GM13977 (cell line): ENCODE results near the gene FAM83G.

Experiments used
- DNase-seq: peaks from one replicate; pipeline ENCODE4 v3.0.0; 2012; ENCODE audit warnings: low spot score
- CTCF ChIP-seq: IDR thresholded peaks from 2 replicates; pipeline ENCODE4 v1.5.1; 2012; ENCODE audit warnings: mild to moderate bottlenecking, control low read depth; ENCODE audit not compliant: insufficient read depth; ENCODE audit errors: extremely low read depth, missing control alignments
- in situ Hi-C: fragments of 300-500 bp; cut with MboI; formaldehyde crosslinking; loops from one replicate; pipeline ENCODE4 v1.12.0; 2022; ENCODE audit warnings: low sequenced_read_pairs, low pct_unique_long_range_greater_than_20kb, mixed read lengths, inconsistent platforms; ENCODE audit not compliant: unreplicated experiment

FAM83G gene

DNA sequence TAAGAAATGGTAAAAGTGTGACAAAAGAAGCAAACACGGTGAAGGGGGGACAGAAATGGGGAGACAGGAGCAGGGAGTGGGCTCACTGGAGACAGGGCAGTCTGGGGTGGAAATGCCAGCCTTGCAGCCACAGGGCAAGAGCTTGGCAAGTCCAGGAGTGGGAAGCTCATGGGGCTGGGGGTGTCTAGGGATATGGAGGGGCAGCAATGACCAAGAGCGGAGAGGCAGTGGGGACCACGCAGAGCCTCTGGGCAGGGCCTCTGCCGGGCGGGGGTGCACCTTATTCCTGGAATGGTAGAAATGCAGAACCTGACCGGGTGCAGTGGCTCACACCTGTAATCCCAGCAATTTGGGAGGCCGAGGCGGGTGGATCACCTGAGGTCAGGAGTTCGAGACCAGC is 40.0 kb downstream of the FAM83G start:
- no peak for DNase-seq
- TF ChIP-seq CTCF = no peak
- in situ Hi-C loops = no loop called here

- no peak for DNase-seq
- no peak for TF ChIP-seq CTCF
- in situ Hi-C loops = no loop called here
Observed at GRCh38 chr17:18964018-18964351, 40.6 kb downstream of the FAM83G start.

GRCh38 chr17:18963126-18964017 is 41.2 kb downstream of the FAM83G start:
- in situ Hi-C loops = no loop called here
- DNase-seq = no peak
- no peak for TF ChIP-seq CTCF

- in situ Hi-C loops = no loop called here
- DNase-seq = no peak
- no peak for TF ChIP-seq CTCF
Observed at GRCh38 chr17:18962494-18962815, 42.1 kb downstream of the FAM83G start.

DNA sequence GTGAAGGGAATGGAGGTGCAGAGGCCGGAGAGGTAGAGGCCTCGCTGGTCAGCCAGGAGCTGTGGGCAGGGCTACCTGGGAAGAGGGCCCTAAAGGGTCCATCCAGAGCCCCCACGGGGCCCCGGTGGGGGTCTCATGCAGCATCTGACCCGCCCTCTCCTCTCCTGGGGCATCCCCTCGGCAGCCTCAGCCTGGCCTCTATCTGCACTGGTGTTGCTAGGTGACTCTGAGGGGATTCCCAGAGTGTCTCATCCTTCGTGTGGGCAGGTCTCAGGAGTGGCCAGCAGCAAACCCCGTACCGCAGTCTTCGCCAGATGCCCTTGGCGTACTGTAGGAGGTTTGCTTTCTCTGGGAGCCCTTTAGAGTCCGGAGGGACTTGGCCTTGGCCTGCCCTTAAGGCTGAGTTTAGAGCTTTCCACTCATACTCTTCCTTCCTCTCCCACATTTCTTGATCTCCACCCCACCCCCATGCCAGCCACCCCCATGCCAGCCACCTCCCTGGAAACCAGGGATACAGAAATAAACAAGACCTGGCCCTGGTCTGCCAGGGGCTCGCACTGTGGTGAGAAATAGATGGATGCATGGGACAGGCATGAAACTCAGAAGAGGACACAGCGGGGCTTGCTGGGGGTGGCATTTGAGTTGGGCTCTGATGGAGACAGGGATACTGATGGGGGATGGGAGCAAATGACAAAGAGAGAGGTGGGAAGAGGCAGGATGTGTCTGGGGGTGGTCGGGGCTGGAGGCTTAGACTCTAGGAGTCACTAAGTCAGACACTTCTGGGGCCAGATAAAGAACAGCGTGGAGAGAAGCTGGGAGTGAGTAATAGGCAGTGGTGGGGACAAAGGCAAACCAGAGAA is 42.7 kb downstream of the FAM83G start:
- DNase-seq = peak; percentile 74
- in situ Hi-C loops = no loop called here
- no peak for TF ChIP-seq CTCF

DNA sequence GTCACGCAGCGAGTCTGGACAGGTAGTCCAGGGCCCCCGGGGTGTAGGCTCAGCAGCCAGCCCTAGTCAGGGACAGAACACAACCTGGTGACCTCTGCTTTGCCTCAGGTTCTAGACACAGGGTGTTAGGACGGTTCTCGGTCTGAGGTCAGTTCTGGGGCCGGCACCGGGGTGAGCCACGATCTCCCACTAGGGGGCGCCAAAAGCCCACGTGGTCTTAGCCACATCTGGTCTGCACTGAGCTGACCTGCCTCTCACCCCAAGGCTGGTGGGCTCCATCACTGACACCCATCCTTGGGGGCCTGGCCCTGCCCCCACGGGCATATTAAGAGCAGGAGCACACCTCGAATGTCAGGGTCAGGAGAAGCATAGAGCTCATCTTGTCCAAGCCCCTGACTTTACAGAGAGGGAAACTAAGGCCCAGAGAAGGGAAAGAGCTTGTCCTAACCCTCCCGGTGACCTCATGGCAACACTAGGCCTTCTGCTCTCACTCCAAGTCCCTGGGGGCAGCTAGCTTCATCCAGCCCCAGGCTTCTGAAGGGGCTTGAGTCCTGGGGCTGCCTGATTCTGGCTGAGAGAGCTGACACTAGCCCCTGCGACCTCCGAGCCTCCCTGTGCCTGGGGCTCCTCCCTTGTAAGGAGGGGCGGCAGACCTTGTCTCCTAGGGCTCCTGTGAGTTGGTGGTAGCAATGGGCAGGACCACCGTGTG is 43.6 kb downstream of the FAM83G start:
- peak; percentile 91 for DNase-seq
- in situ Hi-C loops = no loop called here
- TF ChIP-seq CTCF = peak; percentile 88
